Liver (tissue), 9 donors: ENCODE measurements around the gene ST6GALNAC2. TPM values are rescaled to one million over a fixed set of nuclear protein-coding genes. Genes with fewer than 3 reads are reported as not detected.
"Not testable (repeated sequence)": the region's sequence is repeated elsewhere in the genome, so short reads cannot be mapped to it uniquely, and the experiment has no call there.

Experiments
- DNase-seq: peaks from one replicate; pipeline ENCODE4 v3.0.0-alpha.2; 2017; ENCODE audit warnings: low spot score
- H3K27ac ChIP-seq, 2 donors: one replicate each; pipeline ENCODE4 v1.7.0; 2013; ENCODE audit warnings: inconsistent platforms in 2 of 2, low read length in 2 of 2, control low read depth in 1 of 2, low read depth in 1 of 2, mild to moderate bottlenecking in 1 of 2
- H3K27me3 ChIP-seq, 4 donors: one replicate each; pipeline versions ENCODE4 v1.6.1 to v1.7.0; 2013; ENCODE audit warnings: low read length in 3 of 4, inconsistent platforms in 1 of 4, mild to moderate bottlenecking in 1 of 4, moderate library complexity in 1 of 4; ENCODE audit not compliant: control insufficient read depth in 4 of 4, insufficient read depth in 4 of 4
- H3K36me3 ChIP-seq, 4 donors: one replicate each; pipeline versions ENCODE4 v1.6.1 to v1.7.0; 2013; ENCODE audit warnings: low read length in 3 of 4, mild to moderate bottlenecking in 3 of 4, low read depth in 1 of 4, moderate library complexity in 1 of 4; ENCODE audit not compliant: control insufficient read depth in 4 of 4, insufficient read depth in 3 of 4
- H3K4me1 ChIP-seq, 4 donors: one replicate each; pipeline versions ENCODE4 v1.6.1 to v1.7.0; 2013; ENCODE audit warnings: low read length in 3 of 4, mild to moderate bottlenecking in 3 of 4, moderate library complexity in 1 of 4; ENCODE audit not compliant: control insufficient read depth in 4 of 4, insufficient read depth in 4 of 4
- H3K4me3 ChIP-seq, 3 donors: one replicate each; pipeline versions ENCODE4 v1.6.1 to v1.7.0; 2013; ENCODE audit warnings: low read length in 3 of 3, control low read depth in 1 of 3, low read depth in 1 of 3, mild to moderate bottlenecking in 1 of 3
- H3K9ac ChIP-seq, 2 donors: one replicate each; pipeline ENCODE4 v1.7.0; 2013; ENCODE audit warnings: low read length in 2 of 2, mild to moderate bottlenecking in 2 of 2, moderate library complexity in 2 of 2, control low read depth in 1 of 2, low read depth in 1 of 2
- H3K9me3 ChIP-seq, 4 donors: one replicate each; pipeline versions ENCODE4 v1.6.1 to v1.7.0; 2013; ENCODE audit warnings: low read length in 3 of 4; ENCODE audit not compliant: control insufficient read depth in 4 of 4
- EGR1 ChIP-seq, 2 donors: IDR thresholded peaks; 2 replicates each; pipeline ENCODE4 v1.6.1; 2016 to 2018; ENCODE audit warnings: antibody characterized with exemption in 2 of 2, low read depth in 2 of 2
- HNF4A ChIP-seq, 2 donors: conservative IDR thresholded peaks; 2 replicates each; pipeline ENCODE4 v1.6.1; 2016; ENCODE audit warnings: antibody characterized with exemption in 2 of 2, mild to moderate bottlenecking in 2 of 2
- HNF4G ChIP-seq: IDR thresholded peaks from 2 replicates; pipeline ENCODE4 v1.6.1; 2016; ENCODE audit warnings: antibody characterized with exemption
- JUND ChIP-seq, 2 donors: IDR thresholded peaks; 2 replicates each; pipeline ENCODE4 v1.6.1; 2016; ENCODE audit warnings: antibody characterized with exemption in 2 of 2
- NR2F2 ChIP-seq: IDR thresholded peaks from 2 replicates; pipeline ENCODE4 v1.6.1; 2016; ENCODE audit warnings: antibody characterized with exemption
- RAD21 ChIP-seq, 2 donors: IDR thresholded peaks; 2 replicates each; pipeline ENCODE4 v1.6.1; 2016; ENCODE audit warnings: antibody characterized with exemption in 2 of 2, mild to moderate bottlenecking in 2 of 2
- RXRA ChIP-seq, 2 donors: IDR thresholded peaks; 2 replicates each; pipeline ENCODE4 v1.6.1; 2017 to 2018; ENCODE audit warnings: antibody characterized with exemption in 2 of 2, mild to moderate bottlenecking in 1 of 2
- WGBS: extraction: QIAGEN DNeasy Blood & Tissue Kit; methylation state at CpG from one replicate; pipeline ENCODE4 v1.1.7; 2013; 5-methylcytosine and 5-hydroxymethylcytosine counted together
- polyA plus RNA-seq, 2 donors: library from polyadenylated mRNA; stranded (reverse) in 1 of 2; unstranded in 1 of 2; fragments of 200-250 nt in 1 of 2; fragments of >200 nt in 1 of 2; fragmentation: Nextera tagmentation in 1 of 2; extraction: Ambion mirVana in 1 of 2; gene quantifications; one replicate each; pipeline versions ENCODE4 v1.2.1 to v1.2.3, GENCODE V29; 2013 to 2015
- total RNA-seq, 2 donors: library from RNA; depleted of rRNA; stranded (reverse); fragments of >200 nt; gene quantifications; one replicate each; pipeline ENCODE4 v1.2.3, GENCODE V29; 2014
- TF ChIP-seq, protein P1 (sequence below): fragments of 150-350 bp; IDR thresholded peaks from 2 replicates; pipeline ENCODE4 v1.5.1; 2017; ENCODE audit warnings: improper control_type of control experiment, low read depth, low read length; ENCODE audit not compliant: missing input control
- TF ChIP-seq, protein P2 (sequence below): IDR thresholded peaks from 2 replicates; pipeline ENCODE4 v1.6.1; 2016; ENCODE audit warnings: antibody characterized with exemption
- TF ChIP-seq, protein P3 (sequence below): IDR thresholded peaks from 2 replicates; pipeline ENCODE4 v1.6.1; 2016; ENCODE audit warnings: antibody characterized with exemption
- TF ChIP-seq, protein P4 (sequence below): IDR thresholded peaks from 2 replicates; pipeline ENCODE4 v1.6.1; 2016; ENCODE audit warnings: antibody characterized with exemption
- donor health status: healthy.
- donor health status: healthy.
- donor health status: healthy.
- donor health status: healthy.
- donor health status: healthy.

ST6GALNAC2 gene
- total and polyA plus RNA-seq, 4 donors, result 0.52 to 2.6 (median 1.1) TPM

DNA sequence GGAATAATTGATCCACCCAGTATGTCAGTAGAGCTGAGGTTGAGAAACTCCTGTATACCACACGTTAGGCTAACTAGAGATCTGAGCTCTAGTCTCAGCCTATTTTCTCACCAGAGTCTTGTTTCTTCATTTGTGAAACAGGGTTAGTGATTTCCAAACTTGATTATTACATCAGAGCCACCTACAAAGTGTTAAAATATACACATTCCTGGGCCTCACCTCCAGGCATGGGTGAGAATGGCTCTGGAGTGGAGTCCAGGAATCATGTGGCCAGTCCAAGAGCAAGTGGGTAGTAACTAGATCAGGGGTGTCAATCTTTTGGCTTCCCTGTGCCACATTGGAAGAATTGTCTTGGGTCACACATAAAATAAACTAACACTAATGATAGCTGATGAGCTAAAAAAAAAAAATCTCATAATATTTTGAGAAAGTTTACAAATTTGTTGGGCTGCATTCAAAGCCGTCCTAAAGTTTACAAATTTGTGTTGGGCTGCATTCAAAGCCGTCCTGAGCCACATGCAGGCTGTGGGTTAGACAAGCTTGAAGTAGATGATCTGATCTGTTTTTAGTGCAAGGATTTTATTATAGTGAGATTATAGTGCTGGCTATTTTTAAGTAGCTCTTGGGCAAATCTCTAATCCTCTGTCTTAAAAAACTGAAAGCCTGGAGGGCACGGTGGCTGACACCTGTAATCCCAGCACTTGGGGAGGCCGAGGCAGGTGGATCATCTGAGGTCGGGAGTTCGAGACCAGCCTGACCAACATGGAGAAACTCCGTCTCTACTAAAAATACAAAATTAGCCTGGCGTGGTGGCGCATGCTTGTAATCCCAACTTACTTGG is 25.4 kb downstream of the ST6GALNAC2 start:
- no peaks in the 10 kb centered on the region for H3K27me3 ChIP-seq
- H3K9me3 ChIP-seq, result no peaks in the 10 kb centered on the region
- peak overlapping the region in 1 of 2 donors; percentile 23 for H3K9ac ChIP-seq
- no peak for TF ChIP-seq JUND (IDR thresholded peaks at IDR 0.05)
- no peak for TF ChIP-seq HNF4G
- DNase-seq, result no peak
- H3K27ac ChIP-seq, result no peak overlapping the region
- peaks cover 4 to 19% (median 16%) of the 10 kb centered on the region in 4 donors for H3K36me3 ChIP-seq
- WGBS, result 86% methylated on average over 10 of the region's 10 CpGs
- peaks cover 3 to 32% (median 16%) of the 10 kb centered on the region in 4 donors for H3K4me1 ChIP-seq
- no peak overlapping the region for H3K4me3 ChIP-seq

DNA sequence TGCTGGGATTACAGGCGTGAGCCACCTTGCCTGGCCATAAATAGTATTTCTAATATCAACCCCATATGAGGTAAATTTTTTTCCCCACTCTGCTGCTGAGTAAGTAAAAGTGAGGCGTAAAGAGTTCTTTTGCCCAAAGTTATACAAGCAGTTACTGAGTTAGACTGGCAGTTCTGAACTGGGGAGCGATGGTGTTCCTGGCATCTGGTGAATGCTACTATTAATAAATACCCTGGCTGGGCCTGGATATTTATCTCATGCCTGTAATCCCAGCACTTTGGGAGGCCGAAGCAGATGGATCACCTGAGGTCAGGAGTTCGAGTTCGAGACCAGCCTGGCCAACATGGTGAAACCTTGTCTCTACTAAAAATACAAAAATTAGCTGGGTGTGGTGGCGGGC is 26.2 kb downstream of the ST6GALNAC2 start:
- not testable (repeated sequence) for H3K4me3 ChIP-seq, H3K9me3 ChIP-seq, H3K27me3 ChIP-seq, H3K27ac ChIP-seq, H3K9ac ChIP-seq, DNase-seq
- H3K36me3 ChIP-seq, result peaks cover 4 to 15% (median 14%) of the 10 kb centered on the region in 4 donors
- WGBS, result 83% methylated on average over 7 of the region's 7 CpGs
- peaks cover 3 to 32% (median 16%) of the 10 kb centered on the region in 4 donors for H3K4me1 ChIP-seq

DNA sequence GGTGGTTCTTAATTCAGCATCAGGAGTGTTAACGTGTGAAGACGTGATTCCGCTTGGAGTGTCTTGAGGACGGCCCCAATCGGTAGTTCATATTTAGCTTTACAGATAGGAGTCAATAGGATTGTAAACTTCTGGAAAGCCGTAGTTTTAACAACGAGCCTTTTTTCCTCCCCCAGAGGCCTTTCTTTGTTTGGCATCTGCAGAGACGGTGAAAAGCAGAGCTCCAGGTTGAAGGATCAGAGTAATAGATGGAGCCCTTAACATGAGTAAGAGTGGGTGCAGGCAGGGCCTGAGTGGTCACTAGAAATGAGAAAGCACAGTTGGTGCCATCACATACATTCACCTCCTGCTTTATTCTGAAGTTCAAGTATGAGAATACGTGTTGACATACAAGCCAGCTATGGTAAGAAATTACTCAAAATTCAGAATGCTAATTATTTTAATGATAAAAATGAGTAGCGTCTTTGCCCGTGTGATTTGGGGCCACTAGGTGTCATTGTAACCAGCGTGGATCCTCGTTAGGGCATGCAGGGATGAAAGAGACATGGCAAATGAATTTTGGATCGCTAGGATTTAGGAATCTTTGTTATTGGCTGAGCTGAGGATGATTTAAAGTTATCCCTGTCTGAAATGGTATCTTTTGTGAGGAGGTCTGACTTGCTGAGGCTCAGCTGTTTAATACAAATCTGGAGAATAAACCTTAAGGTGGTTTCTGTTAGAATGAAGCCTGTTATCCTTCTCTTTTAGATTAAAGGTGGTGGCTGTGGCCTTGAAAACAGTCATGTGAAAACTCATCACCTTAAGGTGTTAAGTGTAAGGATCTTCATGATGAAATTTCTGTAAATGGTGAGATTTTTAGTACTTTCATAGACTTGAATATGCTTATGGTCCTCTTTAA is 27.2 kb downstream of the ST6GALNAC2 start:
- Histone ChIP-seq H3K4me3 (peak overlapping the region; percentile 68 to 99 (median 97)), H3K27ac (peak overlapping the region; percentile 84 to 97), H3K4me1 (peaks cover 3 to 32% (median 16%) of the 10 kb centered on the region in 4 donors), H3K27me3 (no peaks in the 10 kb centered on the region), H3K9me3 (no peaks in the 10 kb centered on the region), H3K9ac (peak overlapping the region; percentile 94 to 96), H3K36me3 (peaks cover 4 to 15% (median 14%) of the 10 kb centered on the region in 4 donors)
- TF ChIP-seq RAD21 (IDR thresholded peaks at IDR 0.05) (peak; percentile 81 to 83), RXRA (IDR thresholded peaks at IDR 0.05) (no peak)
- TF ChIP-seq, protein P1, sequence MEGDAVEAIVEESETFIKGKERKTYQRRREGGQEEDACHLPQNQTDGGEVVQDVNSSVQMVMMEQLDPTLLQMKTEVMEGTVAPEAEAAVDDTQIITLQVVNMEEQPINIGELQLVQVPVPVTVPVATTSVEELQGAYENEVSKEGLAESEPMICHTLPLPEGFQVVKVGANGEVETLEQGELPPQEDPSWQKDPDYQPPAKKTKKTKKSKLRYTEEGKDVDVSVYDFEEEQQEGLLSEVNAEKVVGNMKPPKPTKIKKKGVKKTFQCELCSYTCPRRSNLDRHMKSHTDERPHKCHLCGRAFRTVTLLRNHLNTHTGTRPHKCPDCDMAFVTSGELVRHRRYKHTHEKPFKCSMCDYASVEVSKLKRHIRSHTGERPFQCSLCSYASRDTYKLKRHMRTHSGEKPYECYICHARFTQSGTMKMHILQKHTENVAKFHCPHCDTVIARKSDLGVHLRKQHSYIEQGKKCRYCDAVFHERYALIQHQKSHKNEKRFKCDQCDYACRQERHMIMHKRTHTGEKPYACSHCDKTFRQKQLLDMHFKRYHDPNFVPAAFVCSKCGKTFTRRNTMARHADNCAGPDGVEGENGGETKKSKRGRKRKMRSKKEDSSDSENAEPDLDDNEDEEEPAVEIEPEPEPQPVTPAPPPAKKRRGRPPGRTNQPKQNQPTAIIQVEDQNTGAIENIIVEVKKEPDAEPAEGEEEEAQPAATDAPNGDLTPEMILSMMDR, result peak; percentile 49
- DNase-seq, result no peak
- under 1% methylated on average over 14 of the region's 14 CpGs for WGBS

DNA sequence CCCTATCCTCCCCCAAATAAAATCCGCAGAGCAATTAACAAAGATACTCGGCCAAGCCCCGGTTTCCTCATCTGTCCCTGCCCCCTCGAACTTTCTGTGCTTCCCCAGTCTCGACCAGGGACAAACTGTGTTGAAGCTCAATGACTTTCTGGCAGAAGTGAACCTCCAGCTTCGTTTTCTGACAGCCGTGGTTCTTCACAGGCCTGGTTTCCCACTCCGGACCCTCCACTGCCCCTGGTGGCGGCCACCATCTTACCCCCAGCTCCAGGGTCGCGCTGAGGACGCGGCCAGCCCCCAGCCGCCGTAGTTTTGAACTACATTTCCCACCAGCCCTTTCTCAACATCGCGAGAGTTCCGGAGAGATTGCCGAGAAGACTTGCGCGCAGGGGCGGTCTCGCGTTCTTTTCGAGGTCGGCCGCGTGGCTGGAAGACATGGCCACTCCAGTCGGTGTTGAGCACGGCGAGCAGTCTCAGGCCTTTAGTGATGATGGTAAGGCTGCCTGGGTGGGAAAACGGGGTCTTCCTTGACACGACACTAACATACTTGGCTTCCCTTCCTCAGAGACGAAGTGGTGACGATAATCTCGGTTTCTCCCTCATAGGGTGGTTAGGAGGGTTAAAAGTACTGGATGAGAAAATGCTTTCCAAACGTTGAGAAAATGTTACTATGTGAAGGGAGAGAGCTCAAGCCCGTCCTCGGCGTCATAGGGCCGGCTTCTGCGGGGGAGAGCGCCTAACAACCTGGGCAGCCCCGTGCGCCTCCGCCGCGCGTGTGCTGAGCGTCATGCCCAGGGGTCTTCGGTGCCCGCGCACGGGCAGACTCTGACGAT is 28.1 kb downstream of the ST6GALNAC2 start:
- peaks cover 4 to 12% (median 10%) of the 10 kb centered on the region in 4 donors for H3K36me3 ChIP-seq
- peaks cover 3 to 28% (median 16%) of the 10 kb centered on the region in 4 donors for H3K4me1 ChIP-seq
- peak overlapping the region; percentile 68 to 99 (median 97) for H3K4me3 ChIP-seq
- H3K27ac ChIP-seq, result peak overlapping the region; percentile 84 to 97
- under 1% methylated on average over 55 of the region's 55 CpGs for WGBS
- no peaks in the 10 kb centered on the region for H3K27me3 ChIP-seq
- H3K9ac ChIP-seq, result peak overlapping the region; percentile 94 to 96
- no peaks in the 10 kb centered on the region for H3K9me3 ChIP-seq
- peak; percentile 92 for DNase-seq
- TF ChIP-seq, protein P2, sequence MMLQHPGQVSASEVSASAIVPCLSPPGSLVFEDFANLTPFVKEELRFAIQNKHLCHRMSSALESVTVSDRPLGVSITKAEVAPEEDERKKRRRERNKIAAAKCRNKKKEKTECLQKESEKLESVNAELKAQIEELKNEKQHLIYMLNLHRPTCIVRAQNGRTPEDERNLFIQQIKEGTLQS, result no peak
- TF ChIP-seq, protein P3, sequence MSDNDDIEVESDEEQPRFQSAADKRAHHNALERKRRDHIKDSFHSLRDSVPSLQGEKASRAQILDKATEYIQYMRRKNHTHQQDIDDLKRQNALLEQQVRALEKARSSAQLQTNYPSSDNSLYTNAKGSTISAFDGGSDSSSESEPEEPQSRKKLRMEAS, result peak; percentile 97
- TF ChIP-seq, protein P4, sequence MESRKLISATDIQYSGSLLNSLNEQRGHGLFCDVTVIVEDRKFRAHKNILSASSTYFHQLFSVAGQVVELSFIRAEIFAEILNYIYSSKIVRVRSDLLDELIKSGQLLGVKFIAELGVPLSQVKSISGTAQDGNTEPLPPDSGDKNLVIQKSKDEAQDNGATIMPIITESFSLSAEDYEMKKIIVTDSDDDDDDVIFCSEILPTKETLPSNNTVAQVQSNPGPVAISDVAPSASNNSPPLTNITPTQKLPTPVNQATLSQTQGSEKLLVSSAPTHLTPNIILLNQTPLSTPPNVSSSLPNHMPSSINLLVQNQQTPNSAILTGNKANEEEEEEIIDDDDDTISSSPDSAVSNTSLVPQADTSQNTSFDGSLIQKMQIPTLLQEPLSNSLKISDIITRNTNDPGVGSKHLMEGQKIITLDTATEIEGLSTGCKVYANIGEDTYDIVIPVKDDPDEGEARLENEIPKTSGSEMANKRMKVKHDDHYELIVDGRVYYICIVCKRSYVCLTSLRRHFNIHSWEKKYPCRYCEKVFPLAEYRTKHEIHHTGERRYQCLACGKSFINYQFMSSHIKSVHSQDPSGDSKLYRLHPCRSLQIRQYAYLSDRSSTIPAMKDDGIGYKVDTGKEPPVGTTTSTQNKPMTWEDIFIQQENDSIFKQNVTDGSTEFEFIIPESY, result peak; percentile 100
- TF ChIP-seq NR2F2, result peak; percentile 19
- TF ChIP-seq HNF4G, result no peak
- peak in 1 of 2 donors; percentile 35 for TF ChIP-seq EGR1 (IDR thresholded peaks at IDR 0.05; ENCODE audit: low read depth in 2 of 2)
- peak in 1 of 2 donors; percentile 12 for TF ChIP-seq HNF4A (conservative IDR thresholded peaks at IDR 0.05)
